HG03520 (cell line): ENCODE data around the gene TBX10.
A peak's percentile ranks its signal among the peaks of the same experiment; 100 is the strongest.
"Not testable (repeated sequence)": the region's sequence is repeated elsewhere in the genome, so short reads cannot be mapped to it uniquely, and the experiment has no call there.

Experiments
- ATAC-seq: cut with Tn5 transposase; IDR thresholded peaks from one replicate; pipeline ENCODE4 v1.9.1; 2021; ENCODE audit warnings: mild to moderate bottlenecking, moderate library complexity; ENCODE audit not compliant: unreplicated experiment

The TBX10 gene

GRCh38 chr11:67632175-67632981, 7.2 kb downstream of the TBX10 start:
- ATAC-seq, result no peak

- ATAC-seq, result no peak
Measured at GRCh38 chr11:67631853-67632174, 7.7 kb downstream of the TBX10 start.

- no peak for ATAC-seq
Measured at GRCh38 chr11:67631411-67631810, 8.2 kb downstream of the TBX10 start.

- no peak for ATAC-seq
Measured at GRCh38 chr11:67630943-67631331, 8.6 kb downstream of the TBX10 start.

GRCh38 chr11:67630228-67630942, 9.2 kb downstream of the TBX10 start:
- ATAC-seq, result peak; percentile 42

- peak; percentile 39 for ATAC-seq
Measured at GRCh38 chr11:67629386-67630227, 10.0 kb downstream of the TBX10 start, which contains the start of gene NUDT8. TSS of gene NUDT8 (minus strand) at chr11:67629937. CDS start at chr11:67629911, 26 bp downstream.

- ATAC-seq, result no peak
Measured at GRCh38 chr11:67628710-67629385, 10.7 kb downstream of the TBX10 start.

GRCh38 chr11:67627812-67628624, 11.5 kb downstream of the TBX10 start:
- ATAC-seq, result no peak

- ATAC-seq, result no peak
Measured at GRCh38 chr11:67627441-67627811, 12.1 kb downstream of the TBX10 start.

GRCh38 chr11:67626970-67627369, 12.6 kb downstream of the TBX10 start:
- ATAC-seq, result no peak

GRCh38 chr11:67626131-67626833, 13.3 kb downstream of the TBX10 start:
- ATAC-seq, result not testable (repeated sequence)

GRCh38 chr11:67623795-67624194, 15.8 kb downstream of the TBX10 start:
- ATAC-seq, result not testable (repeated sequence)

- ATAC-seq, result not testable (repeated sequence)
Measured at GRCh38 chr11:67622905-67623304, 16.7 kb downstream of the TBX10 start.

GRCh38 chr11:67621928-67622327, 17.6 kb downstream of the TBX10 start:
- not testable (repeated sequence) for ATAC-seq

- ATAC-seq, result not testable (repeated sequence)
Measured at GRCh38 chr11:67620621-67621020, 18.9 kb downstream of the TBX10 start.

GRCh38 chr11:67619683-67620618, 19.6 kb downstream of the TBX10 start:
- not testable (repeated sequence) for ATAC-seq

GRCh38 chr11:67618901-67619659, 20.5 kb downstream of the TBX10 start:
- ATAC-seq, result not testable (repeated sequence)
